Suprapubic skin (tissue), 4 donors: ENCODE data around the gene HP. TPM values are rescaled to one million over a fixed set of nuclear protein-coding genes. Genes with fewer than 3 reads are reported as not detected.
"Not testable (repeated sequence)": the region's sequence is repeated elsewhere in the genome, so short reads cannot be mapped to it uniquely, and the experiment has no call there.

Experiments used
- DNase-seq, 2 donors: peaks; one replicate each; pipeline ENCODE4 v3.0.0-alpha.2; 2019; ENCODE audit warnings: low spot score in 2 of 2
- H3K27ac ChIP-seq: fragments of 200-600 bp; sonication (generic); one replicate; pipeline ENCODE4 v1.5.1; 2019
- H3K27me3 ChIP-seq: fragments of 200-600 bp; sonication (generic); one replicate; pipeline ENCODE4 v1.5.1; 2019
- H3K36me3 ChIP-seq: fragments of 200-600 bp; sonication (generic); one replicate; pipeline ENCODE4 v1.5.1; 2019
- H3K4me1 ChIP-seq: fragments of 200-600 bp; sonication (generic); one replicate; pipeline ENCODE4 v1.5.1; 2019
- H3K4me3 ChIP-seq: fragments of 200-600 bp; sonication (generic); one replicate; pipeline ENCODE4 v1.5.1; 2019; ENCODE audit warnings: mild to moderate bottlenecking
- H3K9me3 ChIP-seq: fragments of 200-600 bp; sonication (generic); one replicate; pipeline ENCODE4 v1.5.1; 2019
- CTCF ChIP-seq, 2 donors: fragments of 200-600 bp in 1 of 2; fragments of 450-650 bp in 1 of 2; sonication (generic) in 1 of 2; IDR thresholded peaks; one replicate each; pipeline ENCODE4 v1.5.1; 2016 to 2019; ENCODE audit warnings: antibody characterized with exemption in 2 of 2, mild to moderate bottlenecking in 1 of 2, moderate library complexity in 1 of 2
- EP300 ChIP-seq: sonication (generic); formaldehyde crosslinking; IDR thresholded peaks from one replicate; pipeline ENCODE4 v1.6.1; 2017; ENCODE audit warnings: antibody characterized with exemption
- POLR2A ChIP-seq, 2 donors: fragments of 450-650 bp; IDR thresholded peaks; one replicate each; pipeline ENCODE4 v1.6.1; 2017; ENCODE audit warnings: antibody characterized with exemption in 2 of 2, mild to moderate bottlenecking in 2 of 2, moderate library complexity in 2 of 2
- POLR2AphosphoS5 ChIP-seq, 3 donors: sonication (generic); formaldehyde crosslinking; IDR thresholded peaks; one replicate each; pipeline ENCODE4 v1.6.1; 2017; ENCODE audit warnings: antibody characterized with exemption in 3 of 3
- WGBS: methylation state at CpG from one replicate; pipeline ENCODE4 v1.1.5; 2018; 5-methylcytosine and 5-hydroxymethylcytosine counted together
- total RNA-seq, 4 donors: library from RNA; depleted of rRNA; stranded (reverse); fragments of >200 nt; gene quantifications; one replicate each; pipeline ENCODE4 v1.1.0, GENCODE V29; 2016

The HP gene, protein sequence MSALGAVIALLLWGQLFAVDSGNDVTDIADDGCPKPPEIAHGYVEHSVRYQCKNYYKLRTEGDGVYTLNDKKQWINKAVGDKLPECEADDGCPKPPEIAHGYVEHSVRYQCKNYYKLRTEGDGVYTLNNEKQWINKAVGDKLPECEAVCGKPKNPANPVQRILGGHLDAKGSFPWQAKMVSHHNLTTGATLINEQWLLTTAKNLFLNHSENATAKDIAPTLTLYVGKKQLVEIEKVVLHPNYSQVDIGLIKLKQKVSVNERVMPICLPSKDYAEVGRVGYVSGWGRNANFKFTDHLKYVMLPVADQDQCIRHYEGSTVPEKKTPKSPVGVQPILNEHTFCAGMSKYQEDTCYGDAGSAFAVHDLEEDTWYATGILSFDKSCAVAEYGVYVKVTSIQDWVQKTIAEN
- total RNA-seq = 100 to 1,000 TPM in 1 of 4 donors, 1 to 10 TPM in 2, under 1 TPM in 1; 0.65 to 170 (median 6.0) TPM

DNA sequence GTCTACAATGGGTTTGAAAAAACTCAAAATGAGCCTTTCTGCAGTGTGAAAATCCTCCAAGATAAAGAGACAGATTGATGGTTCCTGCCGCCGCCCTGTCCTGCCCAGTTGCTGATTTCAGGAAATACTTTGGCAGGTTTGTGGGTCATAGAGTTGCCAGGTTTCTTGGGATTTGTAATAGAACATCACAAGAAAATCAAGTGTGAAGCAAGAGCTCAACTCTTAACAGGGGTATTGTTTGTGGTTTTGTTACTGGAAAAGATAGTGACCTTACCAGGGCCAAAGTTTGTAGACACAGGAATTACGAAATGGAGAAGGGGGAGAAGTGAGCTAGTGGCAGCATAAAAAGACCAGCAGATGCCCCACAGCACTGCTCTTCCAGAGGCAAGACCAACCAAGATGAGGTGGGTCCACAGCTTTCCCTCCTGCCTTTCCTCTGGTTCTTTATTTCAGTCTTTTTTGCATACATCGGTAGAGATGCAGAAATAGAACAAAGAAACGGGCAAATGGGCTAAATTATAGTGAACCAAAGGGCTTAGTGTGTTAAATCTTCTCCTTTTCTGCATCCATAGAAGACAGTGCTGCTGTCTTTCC is at the start of gene HP:
TSS of gene HP (plus strand) at position 252 of the 594 bp plus-strand sequence. CDS start at position 400, 148 bp downstream.
- not testable (repeated sequence) for H3K9me3 ChIP-seq, H3K36me3 ChIP-seq, H3K27me3 ChIP-seq, H3K4me1 ChIP-seq, H3K27ac ChIP-seq, H3K4me3 ChIP-seq, DNase-seq
- WGBS = 77% methylated on average over 5 of the region's 5 CpGs

DNA sequence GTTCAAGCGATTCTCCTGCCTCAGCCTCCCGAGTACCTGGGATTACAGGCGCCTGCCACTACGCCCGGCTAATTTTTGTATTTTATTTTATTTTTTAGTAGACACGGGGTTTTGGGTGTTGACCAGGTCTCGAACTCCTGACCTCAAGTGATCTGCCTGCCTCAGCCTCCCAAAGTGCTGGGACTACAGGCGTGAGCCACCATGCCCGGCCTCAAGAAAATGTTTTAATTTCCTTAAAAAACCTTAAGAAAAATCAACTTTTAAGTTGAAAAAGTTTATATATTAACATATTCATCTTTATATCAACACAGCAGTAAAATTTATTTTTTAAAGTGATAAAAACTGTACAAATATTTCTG is 46.3 kb upstream of the HP start:
- H3K4me3 ChIP-seq = peak overlapping the region; percentile 92
- WGBS = 80% methylated on average over 9 of the region's 9 CpGs
- DNase-seq, H3K36me3 ChIP-seq, H3K9me3 ChIP-seq, H3K27ac ChIP-seq, H3K27me3 ChIP-seq, H3K4me1 ChIP-seq: not testable (repeated sequence)

GRCh38 chr16:72008424-72009216 is 45.7 kb upstream of the HP start, which contains the start of gene DHODH:
Gene DHODH (plus strand): TSS chr16:72008744. CDS start chr16:72008765, 21 bp downstream.
- DNase-seq = peak; percentile 98 to 99
- WGBS = under 1% methylated on average over 44 of the region's 57 CpGs
- Histone ChIP-seq H3K4me3 (peak within 1 kb of the TSS; percentile 92), H3K9me3 (no peaks in the 10 kb centered on the region), H3K27me3 (no peaks in the 10 kb centered on the region), H3K4me1 (peaks cover 15% of the 10 kb centered on the region), H3K27ac (peak within 1 kb of the TSS; percentile 66), H3K36me3 (no peaks in the 10 kb centered on the region)
- peak in 1 of 3 donors; percentile 9 for TF ChIP-seq POLR2AphosphoS5 (IDR thresholded peaks at IDR 0.05)
- TF ChIP-seq POLR2A (IDR thresholded peaks at IDR 0.05) = no peak

DNA sequence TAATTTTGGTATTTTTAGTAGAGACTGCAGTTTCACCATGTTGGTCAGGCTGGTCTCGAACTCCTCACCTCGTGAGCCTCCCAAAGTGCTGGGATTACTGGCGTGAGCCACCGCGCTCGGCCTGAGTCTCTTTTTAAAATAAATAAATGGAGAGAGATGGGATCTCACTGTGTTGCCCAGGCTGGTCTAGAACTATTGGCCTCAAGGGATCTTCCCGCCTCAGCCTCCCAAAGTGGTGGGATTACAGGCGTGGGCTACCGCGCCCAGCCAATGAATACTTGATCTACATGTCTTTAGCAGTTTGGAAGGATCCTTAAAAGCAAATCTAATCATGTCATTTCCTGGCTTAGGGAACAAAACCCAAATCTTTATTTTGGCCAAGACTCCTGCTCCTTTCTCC is 44.5 kb upstream of the HP start:
- Histone ChIP-seq H3K4me3 (no peak overlapping the region), H3K27ac (no peak overlapping the region), H3K4me1 (peaks cover 20% of the 10 kb centered on the region), H3K36me3 (no peaks in the 10 kb centered on the region), H3K9me3 (no peaks in the 10 kb centered on the region), H3K27me3 (no peaks in the 10 kb centered on the region)
- no peak for TF ChIP-seq EP300
- no peak for TF ChIP-seq CTCF (IDR thresholded peaks at IDR 0.05)
- TF ChIP-seq POLR2A (IDR thresholded peaks at IDR 0.05) = no peak
- TF ChIP-seq POLR2AphosphoS5 (IDR thresholded peaks at IDR 0.05) = no peak
- DNase-seq = no peak
- WGBS = 87% methylated on average over 10 of the region's 10 CpGs

DNA sequence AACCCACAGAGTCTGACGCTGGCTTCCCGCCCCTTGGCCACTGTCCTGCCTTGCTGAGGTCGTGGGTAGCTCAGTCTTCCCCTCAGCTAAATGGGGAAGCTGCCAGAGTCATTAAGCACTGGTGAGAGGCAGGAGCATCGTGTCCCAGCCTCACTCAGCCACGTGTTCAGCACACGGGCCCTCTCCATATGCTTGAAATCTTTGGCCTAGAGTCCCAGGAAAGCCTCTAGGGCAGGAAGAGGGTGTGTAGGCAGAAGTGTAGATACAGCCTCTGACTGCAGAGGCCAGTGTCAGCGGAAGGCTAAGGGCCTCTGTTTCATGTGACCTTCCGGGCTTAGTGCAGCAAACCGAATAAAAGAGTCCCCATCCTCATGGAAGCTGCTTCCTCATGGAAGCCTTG is 41.7 kb upstream of the HP start:
- H3K9me3 ChIP-seq = no peaks in the 10 kb centered on the region
- no peaks in the 10 kb centered on the region for H3K27me3 ChIP-seq
- no peak overlapping the region for H3K27ac ChIP-seq
- H3K4me3 ChIP-seq = no peak overlapping the region
- TF ChIP-seq EP300 (no peak), CTCF (IDR thresholded peaks at IDR 0.05) (no peak), POLR2A (IDR thresholded peaks at IDR 0.05) (no peak), POLR2AphosphoS5 (IDR thresholded peaks at IDR 0.05) (no peak)
- DNase-seq = no peak
- H3K36me3 ChIP-seq = peaks cover 20% of the 10 kb centered on the region
- peaks cover 20% of the 10 kb centered on the region for H3K4me1 ChIP-seq
- 63% methylated on average over 7 of the region's 9 CpGs for WGBS

- WGBS = 26% methylated on average over 5 of the region's 5 CpGs
- no peak for DNase-seq
Observed at GRCh38 chr16:72013389-72013788, 40.9 kb upstream of the HP start.

More at GRCh38 chr16:72013389-72013788, 40.9 kb upstream of the HP start:
- peaks cover 27% of the 10 kb centered on the region for H3K36me3 ChIP-seq
- no peak for TF ChIP-seq POLR2A (IDR thresholded peaks at IDR 0.05)
- TF ChIP-seq EP300 = no peak
- no peak for TF ChIP-seq POLR2AphosphoS5 (IDR thresholded peaks at IDR 0.05)
- no peak for TF ChIP-seq CTCF (IDR thresholded peaks at IDR 0.05)
- no peaks in the 10 kb centered on the region for H3K9me3 ChIP-seq
- H3K4me1 ChIP-seq = peaks cover 17% of the 10 kb centered on the region
- no peaks in the 10 kb centered on the region for H3K27me3 ChIP-seq
- peak overlapping the region; percentile 17 for H3K27ac ChIP-seq
- H3K4me3 ChIP-seq = no peak overlapping the region
